Memory B cell (primary cell): Measurements from ENCODE around the gene PSMG3.

Source experiments
- ATAC-seq: fragments of 150-1000 bp; cut with Tn5 transposase; 2 replicates; pipeline ENCODE4 v1.10.0; 2021; ENCODE audit warnings: low read depth, mild to moderate bottlenecking, moderate library complexity
- DNase-seq, 2 donors: peaks; one replicate each; pipeline ENCODE4 v3.0.0; 2022; ENCODE audit warnings: low spot score in 2 of 2
- H3K27ac Mint-ChIP-seq: one replicate; pipeline ENCODE4 v1.8.0; 2022; ENCODE audit warnings: mild to moderate bottlenecking, moderate library complexity, mixed read lengths
- H3K27me3 Mint-ChIP-seq: one replicate; pipeline ENCODE4 v1.8.0; 2022; ENCODE audit warnings: mixed read lengths
- H3K36me3 Mint-ChIP-seq: one replicate; pipeline ENCODE4 v1.8.0; 2022; ENCODE audit warnings: mild to moderate bottlenecking, mixed read lengths
- H3K4me1 Mint-ChIP-seq: one replicate; pipeline ENCODE4 v1.8.0; 2022; ENCODE audit warnings: mixed read lengths
- H3K4me3 Mint-ChIP-seq: one replicate; pipeline ENCODE4 v1.8.0; 2022; ENCODE audit warnings: mild to moderate bottlenecking, moderate library complexity, mixed read lengths
- H3K9me3 Mint-ChIP-seq: one replicate; pipeline ENCODE4 v1.8.0; 2022; ENCODE audit warnings: mixed read lengths

Gene PSMG3

GRCh38 chr7:1602386-1602785, 32.6 kb upstream of the PSMG3 start:
- peaks cover 4% of the 10 kb centered on the region for H3K4me1 Mint-ChIP-seq
- H3K4me3 Mint-ChIP-seq, result no peak overlapping the region
- peaks cover 17% of the 10 kb centered on the region for H3K27me3 Mint-ChIP-seq
- ATAC-seq, result no peak
- peaks cover 1% of the 10 kb centered on the region for H3K9me3 Mint-ChIP-seq
- H3K27ac Mint-ChIP-seq, result no peak overlapping the region
- no peak for DNase-seq
- H3K36me3 Mint-ChIP-seq, result peaks cover 2% of the 10 kb centered on the region

- no peak for ATAC-seq
- Mint-ChIP-seq H3K9me3 (peaks cover 1% of the 10 kb centered on the region), H3K4me1 (peaks cover 1% of the 10 kb centered on the region), H3K4me3 (no peak overlapping the region), H3K36me3 (peaks cover 2% of the 10 kb centered on the region), H3K27ac (no peak overlapping the region), H3K27me3 (peaks cover 14% of the 10 kb centered on the region)
- DNase-seq, result no peak
Observed at GRCh38 chr7:1601956-1602355, 32.1 kb upstream of the PSMG3 start.

DNA sequence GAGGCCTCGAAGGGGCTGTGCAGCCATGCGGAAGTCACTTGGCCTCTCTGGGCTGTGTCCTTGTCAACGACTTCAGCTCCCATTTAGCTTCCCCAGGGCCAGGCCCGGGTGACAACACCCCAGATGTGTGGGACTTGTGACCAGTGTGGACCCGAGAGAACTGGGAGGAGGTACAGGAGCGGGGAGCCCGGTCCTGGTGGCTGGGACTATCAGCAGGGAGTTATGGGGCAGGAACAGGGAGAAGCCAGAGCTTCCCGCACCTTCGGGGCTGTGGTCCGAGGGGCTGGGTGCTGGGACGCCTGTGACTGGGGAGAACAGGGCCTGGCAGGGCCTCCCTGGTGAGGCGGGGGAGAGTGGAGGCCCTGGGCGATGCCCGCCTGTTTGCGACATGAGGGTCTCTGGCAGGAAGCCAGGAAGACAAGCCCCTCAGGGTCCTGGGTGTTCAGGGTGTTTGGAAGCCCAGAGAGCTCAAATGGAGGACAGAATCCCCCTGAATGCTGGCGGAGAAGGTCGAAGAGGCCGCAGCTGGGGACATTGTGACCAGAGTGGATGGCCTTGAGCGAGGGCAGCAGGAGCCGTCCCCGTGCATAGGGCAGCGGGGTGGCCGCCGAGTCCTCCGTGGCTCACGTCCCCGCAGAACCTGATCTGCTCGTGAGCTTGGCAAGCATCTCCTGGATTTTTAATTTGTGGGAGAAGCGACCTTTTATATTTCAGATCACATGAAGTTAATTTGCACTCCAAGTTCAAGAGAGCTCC, 30.0 kb upstream of the PSMG3 start:
- peaks cover 4% of the 10 kb centered on the region for H3K9me3 Mint-ChIP-seq
- H3K4me1 Mint-ChIP-seq, result peaks cover 3% of the 10 kb centered on the region
- DNase-seq (no peak), ATAC-seq (no peak)
- no peak overlapping the region for H3K27ac Mint-ChIP-seq
- no peak overlapping the region for H3K4me3 Mint-ChIP-seq
- H3K36me3 Mint-ChIP-seq, result peaks cover 2% of the 10 kb centered on the region
- H3K27me3 Mint-ChIP-seq, result peaks cover 18% of the 10 kb centered on the region

GRCh38 chr7:1598961-1599639, 29.3 kb upstream of the PSMG3 start:
- no peak overlapping the region for H3K27ac Mint-ChIP-seq
- H3K9me3 Mint-ChIP-seq, result peaks cover 4% of the 10 kb centered on the region
- H3K27me3 Mint-ChIP-seq, result peaks cover 25% of the 10 kb centered on the region
- peaks cover 2% of the 10 kb centered on the region for H3K36me3 Mint-ChIP-seq
- peaks cover 4% of the 10 kb centered on the region for H3K4me1 Mint-ChIP-seq
- H3K4me3 Mint-ChIP-seq, result no peak overlapping the region
- DNase-seq (no peak), ATAC-seq (no peak)

- ATAC-seq, result no peak
- no peak overlapping the region for H3K27ac Mint-ChIP-seq
Observed at GRCh38 chr7:1598286-1598685, 28.5 kb upstream of the PSMG3 start.

DNA sequence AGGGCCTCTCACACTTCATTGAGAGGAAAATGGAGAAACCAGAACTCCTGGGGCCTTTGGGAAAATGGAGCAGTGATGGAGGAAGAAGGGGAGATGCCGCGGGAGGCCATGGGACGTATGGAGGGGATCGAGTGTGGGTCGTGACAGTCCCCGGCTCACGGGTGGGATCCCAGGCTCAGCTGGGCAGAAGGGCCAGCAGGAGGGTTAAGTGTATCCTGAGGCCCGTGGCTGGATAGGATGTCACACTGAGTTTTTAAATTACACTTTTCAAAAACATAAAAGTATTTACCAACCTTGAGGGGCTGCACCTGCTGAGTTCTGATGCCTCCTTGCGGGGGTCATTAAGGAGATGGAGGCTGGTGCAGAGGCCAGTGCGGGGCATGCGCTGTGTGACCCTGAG, 28.0 kb upstream of the PSMG3 start:
- Mint-ChIP-seq H3K4me3 (no peak overlapping the region), H3K9me3 (peaks cover 6% of the 10 kb centered on the region), H3K4me1 (peaks cover 10% of the 10 kb centered on the region), H3K27ac (no peak overlapping the region), H3K36me3 (peaks cover 2% of the 10 kb centered on the region), H3K27me3 (peaks cover 28% of the 10 kb centered on the region)
- ATAC-seq, result no peak
- DNase-seq, result no peak

More at GRCh38 chr7:1598286-1598685, 28.5 kb upstream of the PSMG3 start:
- peaks cover 27% of the 10 kb centered on the region for H3K27me3 Mint-ChIP-seq
- H3K4me1 Mint-ChIP-seq, result peaks cover 6% of the 10 kb centered on the region
- peaks cover 6% of the 10 kb centered on the region for H3K9me3 Mint-ChIP-seq
- peaks cover 2% of the 10 kb centered on the region for H3K36me3 Mint-ChIP-seq
- DNase-seq, result no peak
- H3K4me3 Mint-ChIP-seq, result no peak overlapping the region

DNA sequence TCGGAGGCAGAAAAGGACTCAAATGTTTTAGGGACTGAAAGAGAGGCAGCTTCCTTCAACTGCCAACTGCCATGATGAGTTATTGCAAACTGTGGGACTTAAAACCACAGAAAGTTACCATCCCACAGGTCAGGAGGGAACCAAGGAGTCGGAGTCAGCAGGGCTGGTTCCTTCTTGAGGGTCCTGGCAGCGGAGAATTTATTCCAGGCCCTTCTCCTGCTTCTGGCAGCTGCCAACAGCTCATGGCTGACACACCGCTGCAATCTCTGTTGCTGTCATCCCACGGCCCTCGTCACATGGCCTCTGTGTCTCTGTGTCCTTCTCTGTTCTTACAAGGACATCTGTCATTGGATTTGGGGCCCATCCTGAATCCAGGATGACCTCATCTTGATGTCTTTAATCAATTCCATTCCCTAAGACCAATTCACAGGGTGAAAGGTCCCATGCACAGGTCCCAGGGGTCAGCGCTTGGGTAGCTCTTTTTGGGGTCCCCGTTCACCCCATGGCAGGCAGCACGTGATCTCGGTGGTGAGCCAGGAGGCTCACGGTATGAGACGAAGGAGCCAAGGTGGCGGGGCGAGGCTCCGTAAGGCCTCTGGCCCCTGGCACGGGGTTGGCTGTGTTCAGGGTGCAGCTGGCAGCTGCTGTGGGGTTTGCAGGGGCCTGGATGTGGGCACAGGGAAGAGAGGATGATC, 27.4 kb upstream of the PSMG3 start:
- Mint-ChIP-seq H3K4me1 (peaks cover 13% of the 10 kb centered on the region), H3K36me3 (peaks cover 2% of the 10 kb centered on the region), H3K27ac (no peak overlapping the region), H3K4me3 (no peak overlapping the region), H3K9me3 (peaks cover 6% of the 10 kb centered on the region), H3K27me3 (peaks cover 31% of the 10 kb centered on the region)
- no peak for DNase-seq
- ATAC-seq, result no peak

- H3K27ac Mint-ChIP-seq, result no peak overlapping the region
Observed at GRCh38 chr7:1596181-1597043, 26.6 kb upstream of the PSMG3 start.

GRCh38 chr7:1595636-1596035, 25.8 kb upstream of the PSMG3 start:
- Mint-ChIP-seq H3K36me3 (peaks cover 2% of the 10 kb centered on the region), H3K4me1 (peaks cover 24% of the 10 kb centered on the region), H3K27ac (no peak overlapping the region), H3K27me3 (peaks cover 38% of the 10 kb centered on the region), H3K9me3 (peaks cover 6% of the 10 kb centered on the region), H3K4me3 (no peak overlapping the region)
- DNase-seq (no peak), ATAC-seq (no peak)

More at GRCh38 chr7:1596181-1597043, 26.6 kb upstream of the PSMG3 start:
- Mint-ChIP-seq H3K9me3 (peaks cover 6% of the 10 kb centered on the region), H3K4me3 (no peak overlapping the region), H3K4me1 (peaks cover 20% of the 10 kb centered on the region), H3K36me3 (peaks cover 2% of the 10 kb centered on the region), H3K27me3 (peaks cover 35% of the 10 kb centered on the region)
- DNase-seq, result no peak
- no peak for ATAC-seq

DNA sequence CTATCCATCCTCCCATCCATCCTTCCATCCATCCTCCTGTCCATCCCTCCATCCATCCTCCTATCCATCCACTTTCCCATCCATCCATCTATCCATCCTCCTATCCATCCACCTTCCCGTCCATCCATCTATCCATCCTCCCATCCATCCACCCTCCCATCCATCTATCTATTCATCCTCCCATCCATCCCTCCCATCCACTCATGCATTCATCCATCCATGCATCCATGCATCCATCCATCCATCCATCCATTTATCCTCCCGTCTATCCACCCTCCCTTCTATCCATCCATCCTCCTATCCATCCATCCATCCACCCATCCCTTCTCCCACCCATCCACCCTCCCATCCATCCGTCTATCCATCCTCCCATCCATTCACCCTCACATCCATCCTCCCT, 25.2 kb upstream of the PSMG3 start:
- peaks cover 26% of the 10 kb centered on the region for H3K4me1 Mint-ChIP-seq
- ATAC-seq, result no peak
- H3K4me3 Mint-ChIP-seq, result no peak overlapping the region
- H3K27me3 Mint-ChIP-seq, result peaks cover 41% of the 10 kb centered on the region
- peaks cover 2% of the 10 kb centered on the region for H3K36me3 Mint-ChIP-seq
- H3K27ac Mint-ChIP-seq, result no peak overlapping the region
- peaks cover 6% of the 10 kb centered on the region for H3K9me3 Mint-ChIP-seq
- no peak for DNase-seq

DNA sequence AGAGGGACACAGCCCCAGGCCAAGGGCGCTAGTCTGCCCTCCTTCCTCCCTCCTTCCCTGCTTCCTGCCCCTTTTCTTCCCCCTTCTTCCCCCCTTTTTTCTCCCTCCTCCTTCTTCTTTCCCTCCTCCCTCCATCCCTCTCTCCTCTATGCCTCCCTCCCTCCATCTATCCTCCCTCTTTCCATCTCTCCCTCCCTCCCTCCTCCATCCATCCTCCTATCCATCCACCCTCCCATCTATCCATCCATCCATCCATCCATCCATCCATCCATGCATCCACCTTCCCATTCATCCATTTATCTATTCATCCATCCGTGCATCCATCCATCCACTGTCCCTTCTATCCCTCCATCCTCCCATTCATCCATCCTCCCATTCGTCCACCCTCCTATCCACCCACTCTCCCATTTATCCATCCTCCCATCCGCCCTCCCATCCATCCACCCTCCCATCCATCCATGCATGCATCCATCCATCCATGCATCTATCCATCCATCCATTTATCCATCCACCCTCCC, 24.1 kb upstream of the PSMG3 start:
- Mint-ChIP-seq H3K36me3 (peaks cover 2% of the 10 kb centered on the region), H3K4me1 (peaks cover 26% of the 10 kb centered on the region), H3K9me3 (peaks cover 6% of the 10 kb centered on the region), H3K27me3 (peaks cover 46% of the 10 kb centered on the region), H3K27ac (no peak overlapping the region), H3K4me3 (no peak overlapping the region)
- DNase-seq (no peak), ATAC-seq (no peak)

DNA sequence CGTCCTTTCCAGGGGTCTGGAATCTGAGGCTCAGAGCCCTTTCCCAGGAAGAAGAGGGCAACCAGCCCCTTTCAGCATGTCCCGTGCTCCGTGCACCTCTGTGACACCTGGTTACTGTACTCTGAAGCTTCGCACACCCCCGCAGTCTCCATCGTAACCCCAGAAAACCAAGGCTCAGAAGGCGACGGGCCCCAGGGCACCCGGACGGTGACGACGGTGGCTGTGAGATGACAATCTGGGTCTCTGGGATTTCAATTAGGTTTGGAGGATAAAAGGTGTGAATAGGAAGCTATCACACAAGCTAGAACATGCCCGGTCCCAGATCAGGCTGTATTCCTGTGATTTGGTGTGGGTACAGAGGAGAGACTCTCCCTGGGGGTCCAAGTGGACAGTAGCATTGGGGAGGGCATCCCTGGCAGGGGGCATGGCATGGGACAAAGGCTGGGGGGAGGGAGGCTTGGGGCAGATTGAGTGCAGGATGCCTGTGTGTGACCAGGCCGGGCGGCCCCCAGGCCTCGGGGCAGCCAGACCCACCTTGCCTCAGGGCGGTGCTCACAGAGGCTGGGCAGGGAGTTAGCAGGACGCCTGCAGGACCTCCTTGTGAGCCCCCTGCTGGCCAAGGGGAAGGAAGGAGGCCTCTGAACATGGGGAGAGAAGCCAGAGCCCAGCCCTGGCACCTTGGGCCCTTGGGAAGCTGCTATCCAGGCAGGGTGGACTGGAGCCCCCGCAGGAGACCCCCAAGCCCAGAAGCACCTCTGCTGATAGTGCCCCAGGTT, 23.4 kb upstream of the PSMG3 start:
- ATAC-seq (peak; percentile 28), DNase-seq (no peak)
- peaks cover 5% of the 10 kb centered on the region for H3K9me3 Mint-ChIP-seq
- peaks cover 26% of the 10 kb centered on the region for H3K4me1 Mint-ChIP-seq
- H3K4me3 Mint-ChIP-seq, result no peak overlapping the region
- H3K36me3 Mint-ChIP-seq, result no peaks in the 10 kb centered on the region
- H3K27ac Mint-ChIP-seq, result no peak overlapping the region
- H3K27me3 Mint-ChIP-seq, result peaks cover 39% of the 10 kb centered on the region
